Esophagus squamous epithelium (tissue), 5 donors: Measurements from ENCODE around the gene DNAJC5G. TPM values are rescaled to one million over a fixed set of nuclear protein-coding genes. Genes with fewer than 3 reads are reported as not detected.

Experiments
- DNase-seq: peaks from one replicate; lab custom pipeline; 2025; lab: John Stamatoyannopoulos, UW
- H3K27ac ChIP-seq, 4 donors: fragments of 200-600 bp; sonication (generic); one replicate each; pipeline ENCODE4 v1.5.1; 2016 to 2019; ENCODE audit warnings: mild to moderate bottlenecking in 1 of 4
- H3K27me3 ChIP-seq, 4 donors: fragments of 200-600 bp; sonication (generic); 1 replicate in 3 of 4; 2 replicates in 1 of 4; pipeline versions ENCODE4 v1.5.1 to v1.6.0; 2017 to 2021; ENCODE audit warnings: antibody characterized with exemption in 1 of 4
- H3K36me3 ChIP-seq, 3 donors: fragments of 200-600 bp; sonication (generic); one replicate each; pipeline ENCODE4 v1.5.1; 2016 to 2019
- H3K4me1 ChIP-seq, 3 donors: fragments of 200-600 bp; sonication (generic); one replicate each; pipeline ENCODE4 v1.5.1; 2017 to 2019
- H3K4me3 ChIP-seq, 4 donors: fragments of 200-600 bp; sonication (generic); 1 replicate in 3 of 4; 2 replicates in 1 of 4; pipeline ENCODE4 v1.5.1; 2016 to 2019; ENCODE audit warnings: mild to moderate bottlenecking in 2 of 4, moderate library complexity in 1 of 4
- H3K9me3 ChIP-seq, 3 donors: fragments of 200-600 bp; sonication (generic); one replicate each; pipeline ENCODE4 v1.5.1; 2016 to 2019
- CTCF ChIP-seq, 6 experiments: fragments of 450-650 bp in 4 of 6; fragments of 200-600 bp in 2 of 6; sonication (generic) in 2 of 6; IDR thresholded peaks; one replicate each; pipeline ENCODE4 v1.5.1; 2016 to 2019; ENCODE audit warnings: antibody characterized with exemption in 6 of 6, mild to moderate bottlenecking in 4 of 6, moderate library complexity in 4 of 6
- POLR2A ChIP-seq, 4 donors: fragments of 450-650 bp; IDR thresholded peaks; one replicate each; pipeline ENCODE4 v1.6.1; 2017; ENCODE audit warnings: antibody characterized with exemption in 4 of 4, mild to moderate bottlenecking in 4 of 4, moderate library complexity in 3 of 4
- WGBS, 2 donors: methylation state at CpG; one replicate each; pipeline ENCODE4 v1.1.5; 2018; 5-methylcytosine and 5-hydroxymethylcytosine counted together
- intact Hi-C: fragments of 100-400 bp; cut with DNase I; formaldehyde crosslinking; loops from one replicate; pipeline ENCODE4 v1.15.0; 2022
- total RNA-seq, 4 donors: library from RNA; depleted of rRNA; stranded (reverse); fragments of >200 nt; gene quantifications; one replicate each; pipeline ENCODE4 v1.1.0, GENCODE V29; 2016
- donor health status: DM: yes; HTN: yes; CAD: no.

DNAJC5G gene
- total RNA-seq, 4 donors from 2014 or later: 0.38 TPM; not detected in 3

- H3K9me3 ChIP-seq: no peaks in the 10 kb centered on the region
- peaks cover 0 to 79% (median 2%) of the 10 kb centered on the region in 4 donors for H3K27me3 ChIP-seq
- no peak for DNase-seq
- intact Hi-C loops: no loop called here
- no peak for TF ChIP-seq POLR2A (IDR thresholded peaks at IDR 0.05)
- H3K27ac ChIP-seq: no peak overlapping the region
- 78 to 88% methylated on average over 1 to 12 of the region's 13 CpGs for WGBS, 2 donors
- no peaks in the 10 kb centered on the region for H3K36me3 ChIP-seq
- H3K4me1 ChIP-seq: peaks cover 0 to 9% (median 0%) of the 10 kb centered on the region in 3 donors
- no peak overlapping the region for H3K4me3 ChIP-seq
Measured at GRCh38 chr2:27251766-27252165, 23.5 kb upstream of the DNAJC5G start.

DNA sequence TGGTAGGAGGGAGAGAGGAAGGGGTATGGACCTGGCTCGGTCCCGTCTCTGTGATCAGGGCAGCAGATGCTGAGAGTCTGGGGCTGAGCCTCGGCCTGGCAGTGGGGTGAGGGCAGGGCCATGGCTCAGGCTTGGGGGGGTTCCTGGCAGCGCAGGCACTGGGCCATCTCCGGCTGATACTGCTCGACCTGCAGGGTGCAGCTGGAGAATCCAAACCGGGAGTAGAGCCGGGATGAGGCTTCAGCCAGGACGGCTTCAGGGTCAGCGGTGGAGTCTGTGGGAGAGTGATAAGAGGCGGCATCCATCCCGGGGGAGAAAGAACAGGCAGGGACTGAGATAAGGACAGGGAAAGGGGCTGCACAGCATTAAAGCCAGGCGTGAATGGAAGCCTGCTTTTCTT is 20.0 kb upstream of the DNAJC5G start:
- Histone ChIP-seq H3K4me3 (no peak overlapping the region), H3K27ac (no peak overlapping the region), H3K9me3 (no peaks in the 10 kb centered on the region), H3K36me3 (no peaks in the 10 kb centered on the region), H3K4me1 (peaks cover 0 to 4% (median 0%) of the 10 kb centered on the region in 3 donors), H3K27me3 (peaks cover 0 to 94% (median under 1%) of the 10 kb centered on the region in 4 donors)
- intact Hi-C loops: no loop called here
- TF ChIP-seq CTCF (IDR thresholded peaks at IDR 0.05) (no peak), POLR2A (IDR thresholded peaks at IDR 0.05) (no peak)
- DNase-seq: no peak
- 33 to 49% methylated on average over 6 to 11 of the region's 13 CpGs for WGBS, 2 donors

DNA sequence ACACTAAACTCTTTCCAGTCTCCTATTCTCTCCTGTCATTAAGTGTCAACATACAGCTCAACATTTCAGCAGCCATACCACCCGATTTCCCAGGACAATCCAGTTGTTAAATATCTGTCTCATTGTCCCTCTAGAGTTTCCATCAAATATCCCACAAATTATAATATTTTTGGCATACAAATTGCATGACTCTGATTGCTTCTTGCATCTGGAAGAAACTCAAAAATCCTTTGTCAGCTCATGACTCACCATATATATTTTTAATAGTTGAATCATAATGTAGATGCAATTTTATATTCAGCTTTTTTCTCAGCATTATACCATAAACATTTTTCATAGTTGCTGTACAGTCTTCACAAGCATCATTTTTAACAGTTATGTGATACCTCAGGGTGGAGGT is 19.6 kb upstream of the DNAJC5G start:
- WGBS, 2 donors: 14 to 22% methylated on average over 1 of the region's 1 CpG
- peaks cover 0 to 94% (median 2%) of the 10 kb centered on the region in 4 donors for H3K27me3 ChIP-seq
- intact Hi-C loops: no loop called here
- TF ChIP-seq CTCF (IDR thresholded peaks at IDR 0.05): no peak
- no peak for TF ChIP-seq POLR2A (IDR thresholded peaks at IDR 0.05)
- no peaks in the 10 kb centered on the region for H3K9me3 ChIP-seq
- DNase-seq: no peak
- H3K36me3 ChIP-seq: no peaks in the 10 kb centered on the region
- no peaks in the 10 kb centered on the region for H3K4me1 ChIP-seq
- H3K27ac ChIP-seq: no peak overlapping the region
- H3K4me3 ChIP-seq: no peak overlapping the region

- Histone ChIP-seq H3K27me3 (peaks cover 5 to 94% (median 11%) of the 10 kb centered on the region in 4 donors), H3K4me1 (peaks cover 0 to 5% (median 2%) of the 10 kb centered on the region in 3 donors), H3K36me3 (no peaks in the 10 kb centered on the region), H3K9me3 (no peaks in the 10 kb centered on the region), H3K27ac (no peak overlapping the region), H3K4me3 (no peak overlapping the region)
- TF ChIP-seq POLR2A (IDR thresholded peaks at IDR 0.05): no peak
- TF ChIP-seq CTCF (IDR thresholded peaks at IDR 0.05): no peak
- intact Hi-C loops: no loop called here
- DNase-seq: no peak
- 57 to 60% methylated on average over 1 to 3 of the region's 7 CpGs for WGBS, 2 donors
Measured at GRCh38 chr2:27256855-27257454, 18.3 kb upstream of the DNAJC5G start.

- Histone ChIP-seq H3K36me3 (no peaks in the 10 kb centered on the region), H3K9me3 (no peaks in the 10 kb centered on the region), H3K4me1 (peaks cover 8 to 16% (median 13%) of the 10 kb centered on the region in 3 donors), H3K4me3 (no peak overlapping the region), H3K27me3 (peaks cover 10 to 95% (median 14%) of the 10 kb centered on the region in 4 donors), H3K27ac (no peak overlapping the region)
- intact Hi-C loops: no loop called here
- no peak for DNase-seq
- TF ChIP-seq CTCF (IDR thresholded peaks at IDR 0.05) (no peak), POLR2A (IDR thresholded peaks at IDR 0.05) (no peak)
- 86% methylated on average over 6 to 7 of the region's 8 CpGs for WGBS, 2 donors
Measured at GRCh38 chr2:27258051-27258450, 17.2 kb upstream of the DNAJC5G start.
